GM18526 (cell line): Measurements from ENCODE around the gene MESP2.

ENCODE experiments used
- POLR2A ChIP-seq: IDR thresholded peaks from 3 replicates; pipeline ENCODE4 v1.6.1; 2011; ENCODE audit not compliant: insufficient read length; ENCODE audit errors: extremely low read depth

The MESP2 gene

DNA sequence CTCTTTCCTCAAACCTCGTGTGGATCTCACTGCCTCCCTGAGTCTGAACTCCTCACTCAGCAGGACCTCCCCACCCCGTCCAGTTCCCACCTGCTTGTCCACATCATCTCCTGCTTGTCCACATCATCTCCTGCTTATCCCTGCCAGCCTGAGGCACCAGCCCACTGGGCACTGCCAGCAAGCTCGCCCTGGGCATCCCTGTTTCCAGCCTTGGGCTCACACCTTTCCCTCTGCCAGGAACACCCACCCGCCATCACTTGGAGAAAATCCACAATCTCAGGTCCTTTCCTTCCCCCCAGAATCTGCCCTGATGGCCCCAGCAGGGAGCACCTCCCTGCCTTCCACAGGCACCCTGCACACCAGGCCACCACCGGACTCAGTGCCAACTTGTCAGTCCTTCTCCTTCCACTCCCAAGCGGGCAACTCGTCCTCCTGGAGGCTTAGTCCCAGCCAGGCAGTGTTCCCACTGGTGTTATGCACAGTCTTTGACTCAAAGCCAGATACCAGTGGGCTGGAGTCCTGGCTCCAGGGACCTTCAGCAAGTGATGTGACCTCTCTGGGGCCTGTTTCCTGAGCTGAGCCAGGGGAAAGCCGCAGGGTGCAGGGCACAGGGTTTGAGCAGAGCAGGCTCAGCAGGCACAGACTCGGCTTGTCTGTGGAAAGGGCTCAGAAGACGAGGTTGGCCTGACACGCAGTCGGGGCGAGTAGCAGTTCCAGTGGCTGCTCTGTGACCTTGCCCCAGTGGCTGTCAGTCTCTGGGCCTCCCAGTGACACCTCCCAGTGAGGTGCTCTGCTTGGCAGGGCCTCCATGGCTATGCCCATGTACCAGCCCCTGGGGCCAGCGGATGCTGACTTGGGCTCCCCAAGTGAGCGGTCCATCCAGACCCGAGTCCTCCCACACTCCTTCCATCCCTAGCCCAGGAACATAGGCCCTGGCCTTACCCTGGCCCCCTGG lies 9.5 kb upstream of the MESP2 start:
- no peak for TF ChIP-seq POLR2A

GRCh38 chr15:89767411-89767915 lies 8.7 kb upstream of the MESP2 start:
- no peak for TF ChIP-seq POLR2A

DNA sequence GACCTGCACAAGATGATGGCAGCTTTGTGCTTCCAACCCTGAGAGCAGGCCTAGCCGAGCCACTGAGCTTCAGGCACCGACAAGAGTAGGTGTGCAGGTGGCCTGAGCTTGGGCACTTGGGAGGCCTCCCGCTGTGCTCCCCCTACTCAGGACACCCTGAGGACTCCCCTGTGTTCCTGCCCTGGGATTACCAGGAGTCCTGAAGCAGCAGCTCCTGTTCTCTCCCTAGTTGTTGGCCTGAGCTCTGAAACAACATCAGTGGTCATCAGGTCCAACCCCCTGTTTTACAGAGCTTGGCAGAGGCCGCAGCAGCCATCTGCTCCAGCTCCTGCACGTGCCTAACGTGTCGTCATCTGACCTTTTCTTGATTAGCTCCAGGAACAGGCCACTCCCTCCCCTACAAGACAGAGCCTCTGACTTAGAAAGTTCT lies 8.0 kb upstream of the MESP2 start:
- no peak for TF ChIP-seq POLR2A

- no peak for TF ChIP-seq POLR2A
Measured at GRCh38 chr15:89769366-89769765, 6.8 kb upstream of the MESP2 start.

GRCh38 chr15:89770041-89770440 lies 6.1 kb upstream of the MESP2 start:
- TF ChIP-seq POLR2A: no peak

- no peak for TF ChIP-seq POLR2A
Measured at GRCh38 chr15:89772932-89773583, 3.1 kb upstream of the MESP2 start.

DNA sequence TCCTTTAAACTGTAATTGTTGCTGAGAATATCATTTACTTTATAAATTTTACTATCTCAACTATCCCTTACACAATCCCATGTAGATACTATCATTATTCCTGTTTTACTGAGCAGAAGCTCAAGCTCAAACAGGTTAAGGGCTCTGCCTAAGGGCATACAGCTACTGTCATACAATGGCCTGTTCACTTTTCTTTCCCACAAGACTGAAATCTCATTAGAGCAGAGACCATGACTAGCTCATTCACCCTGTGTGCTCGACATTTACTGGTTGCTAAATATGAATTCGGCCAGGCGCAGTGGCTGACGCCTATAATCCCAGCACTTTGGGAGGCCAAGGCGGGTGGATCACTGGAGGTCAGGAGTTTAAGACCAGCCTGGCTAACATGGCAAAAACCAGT lies 1.6 kb upstream of the MESP2 start:
- no peak for TF ChIP-seq POLR2A

- TF ChIP-seq POLR2A: no peak
Measured at GRCh38 chr15:89775815-89776214, 317 bp upstream of the MESP2 start.

DNA sequence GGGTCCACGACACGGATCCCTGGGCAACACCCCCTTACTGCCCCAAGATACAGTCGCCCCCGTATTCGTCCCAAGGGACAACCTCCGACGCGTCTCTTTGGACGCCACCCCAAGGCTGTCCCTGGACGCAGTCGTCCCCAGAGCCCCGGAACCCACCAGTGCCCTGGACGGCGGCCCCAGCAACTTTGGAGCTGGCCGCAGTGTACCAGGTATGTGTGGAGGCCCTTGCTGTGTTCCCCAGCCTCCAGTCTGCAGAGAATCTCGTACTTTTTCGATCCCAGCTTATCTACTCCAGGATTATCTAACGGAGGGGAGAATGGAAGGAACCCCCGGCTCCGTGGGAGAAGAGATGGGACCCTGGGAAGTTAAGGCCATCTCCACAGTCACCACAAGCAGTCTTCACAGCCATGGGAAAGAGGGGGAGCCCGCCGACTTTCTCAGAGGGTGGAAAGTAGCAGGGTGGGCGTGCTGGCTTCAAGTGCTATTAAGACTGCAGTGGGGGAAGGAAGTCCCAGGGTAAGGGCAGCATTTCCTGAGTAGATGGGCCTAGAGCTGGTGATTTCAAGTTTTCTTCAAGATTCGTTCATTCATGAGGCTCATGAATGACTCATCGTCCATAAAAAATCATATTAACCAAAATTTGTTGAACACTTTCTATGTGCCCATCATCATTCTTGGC lies 1.1 kb downstream of the MESP2 start:
- TF ChIP-seq POLR2A: no peak

DNA sequence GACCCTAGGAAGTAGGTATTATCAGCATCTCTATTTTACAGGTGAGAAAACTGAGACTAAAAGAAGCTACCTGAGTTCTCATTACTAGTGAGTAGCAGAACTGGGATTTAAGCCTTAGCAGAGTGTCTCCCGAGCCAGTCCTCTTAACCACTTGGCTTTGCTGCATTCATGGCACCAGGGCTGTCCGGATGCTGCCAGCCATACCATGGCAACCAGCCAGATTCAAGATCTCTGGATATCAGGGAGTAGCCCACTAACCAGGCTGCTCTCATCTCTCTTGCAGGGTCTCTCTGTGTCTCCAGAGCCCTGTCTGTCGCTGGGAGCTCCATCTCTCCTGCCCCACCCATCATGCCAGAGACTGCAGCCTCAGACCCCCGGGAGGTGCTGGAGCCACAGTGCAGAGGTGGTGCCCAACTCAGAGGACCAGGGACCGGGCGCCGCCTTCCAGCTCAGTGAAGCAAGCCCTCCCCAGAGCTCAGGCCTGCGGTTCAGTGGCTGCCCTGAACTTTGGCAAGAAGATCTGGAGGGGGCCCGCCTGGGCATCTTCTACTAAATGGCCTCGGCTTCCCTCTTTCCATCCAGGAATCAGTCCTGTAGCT lies 1.7 kb downstream of the MESP2 start:
- TF ChIP-seq POLR2A: no peak

DNA sequence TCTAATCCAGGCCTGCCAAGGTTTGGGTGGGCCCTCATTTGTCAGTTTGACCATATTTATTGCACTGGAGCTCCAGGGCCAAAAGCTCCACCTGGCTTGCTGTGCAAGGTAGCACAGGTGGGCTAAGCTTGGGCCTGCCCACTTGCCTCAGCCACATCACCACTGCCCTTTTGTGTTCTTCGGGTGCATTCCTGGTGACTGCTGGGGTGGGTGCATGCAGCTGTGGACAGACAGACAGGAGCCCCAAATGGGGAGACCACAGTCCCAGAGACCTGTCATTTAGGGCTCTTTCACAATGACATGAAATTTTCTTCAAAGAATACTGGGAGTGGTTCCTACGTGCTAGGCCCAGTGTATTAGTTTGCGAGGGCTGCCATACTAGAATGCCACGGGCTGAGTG lies 2.7 kb downstream of the MESP2 start:
- TF ChIP-seq POLR2A: no peak

- no peak for TF ChIP-seq POLR2A
Measured at GRCh38 chr15:89780601-89781000, 4.5 kb downstream of the MESP2 start.

- TF ChIP-seq POLR2A: no peak
Measured at GRCh38 chr15:89781055-89781454, 4.9 kb downstream of the MESP2 start.

DNA sequence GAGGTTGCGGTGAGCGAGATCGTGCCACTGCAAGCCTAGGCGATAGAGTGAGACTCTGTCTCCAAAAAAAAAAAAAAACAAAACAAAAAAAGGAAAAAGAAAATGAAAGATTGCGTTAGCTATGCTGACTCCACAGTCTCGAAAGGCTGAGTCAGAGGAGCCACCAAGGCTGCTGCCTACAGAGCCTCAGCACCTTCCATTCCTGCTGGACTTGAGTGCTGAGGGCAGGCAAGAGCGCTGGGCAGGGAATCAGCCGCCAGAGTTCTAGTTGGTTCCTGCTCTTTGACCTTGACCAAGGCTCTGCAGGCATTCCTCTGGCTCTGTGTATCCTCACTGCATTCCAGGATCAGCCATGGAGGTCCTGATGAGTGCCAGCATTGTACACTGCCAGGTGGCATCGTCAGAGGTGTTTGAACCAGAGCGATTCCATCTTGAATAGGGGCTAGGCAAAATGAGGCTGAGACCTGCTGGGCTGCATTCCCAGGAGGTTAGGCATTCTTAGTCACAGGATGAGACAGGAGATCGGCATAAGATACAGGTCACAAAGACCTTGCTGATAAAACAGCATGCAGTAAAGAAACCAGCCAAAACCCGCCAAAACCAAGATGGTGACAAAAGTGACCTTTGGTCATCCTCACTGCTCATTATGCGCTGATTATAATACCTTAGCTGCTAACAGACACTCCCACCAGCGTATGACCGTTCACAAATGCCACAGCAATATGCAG lies 5.9 kb downstream of the MESP2 start:
- TF ChIP-seq POLR2A: no peak
